H9 (cell line): Measurements from ENCODE around the gene PLCZ1. TPM values are rescaled to one million over a fixed set of nuclear protein-coding genes. Genes with fewer than 3 reads are reported as not detected.

ENCODE experiments used
- DNase-seq: peaks from one replicate; pipeline ENCODE4 v3.0.0-alpha.2; 2017
- H2AFZ ChIP-seq: one replicate; pipeline ENCODE4 v1.6.1; 2013; ENCODE audit warnings: mild to moderate bottlenecking, low read length, control low read depth, moderate library complexity
- H2AK5ac ChIP-seq: 2 replicates; pipeline ENCODE4 v1.6.1; 2013; ENCODE audit warnings: low read length, control low read depth, mixed read lengths; ENCODE audit not compliant: insufficient read length
- H2BK120ac ChIP-seq: one replicate; pipeline ENCODE4 v1.6.1; 2013; ENCODE audit warnings: low read depth, mild to moderate bottlenecking, low read length, control low read depth, inconsistent platforms; ENCODE audit not compliant: poor library complexity, severe bottlenecking
- H2BK12ac ChIP-seq: 2 replicates; pipeline ENCODE4 v1.6.1; 2013; ENCODE audit warnings: low read length, control low read depth, mixed read lengths, low read depth; ENCODE audit not compliant: insufficient read length
- H2BK15ac ChIP-seq: 2 replicates; pipeline ENCODE4 v1.6.1; 2013; ENCODE audit warnings: low read depth, low read length, control low read depth
- H2BK20ac ChIP-seq: one replicate; pipeline ENCODE4 v1.6.1; 2013; ENCODE audit warnings: low read depth, mild to moderate bottlenecking, low read length, control low read depth, inconsistent platforms; ENCODE audit not compliant: poor library complexity, severe bottlenecking
- H2BK5ac ChIP-seq: 2 replicates; pipeline ENCODE4 v1.6.1; 2013; ENCODE audit warnings: low read length, control low read depth, mixed read lengths; ENCODE audit not compliant: insufficient read length
- H3K14ac ChIP-seq: 2 replicates; pipeline ENCODE4 v1.6.1; 2013; ENCODE audit warnings: low read length, control low read depth; ENCODE audit not compliant: insufficient read depth
- H3K18ac ChIP-seq: 2 replicates; pipeline ENCODE4 v1.6.1; 2013; ENCODE audit warnings: low read depth, mild to moderate bottlenecking, mixed read lengths, low read length, control low read depth; ENCODE audit not compliant: insufficient read length
- H3K23ac ChIP-seq: 2 replicates; pipeline ENCODE4 v1.6.1; 2013; ENCODE audit warnings: low read length, control low read depth, mixed read lengths, low read depth; ENCODE audit not compliant: insufficient read length
- H3K23me2 ChIP-seq: 2 replicates; pipeline ENCODE4 v1.6.1; 2013; ENCODE audit warnings: low read depth, mild to moderate bottlenecking, mixed read lengths, low read length, control low read depth; ENCODE audit not compliant: insufficient read length, poor library complexity, severe bottlenecking
- H3K27ac ChIP-seq: 2 replicates; pipeline ENCODE4 v1.5.1; 2013; ENCODE audit warnings: low read length, control low read depth, mixed read lengths, low read depth; ENCODE audit not compliant: insufficient read length
- H3K27me3 ChIP-seq: 2 replicates; pipeline ENCODE4 v1.6.1; 2013; ENCODE audit warnings: low read length, control low read depth, inconsistent platforms; ENCODE audit not compliant: insufficient read depth
- H3K4ac ChIP-seq: 2 replicates; pipeline ENCODE4 v1.6.1; 2013; ENCODE audit warnings: low read depth, mild to moderate bottlenecking, control low read depth, inconsistent platforms, low read length, moderate library complexity
- H3K4me1 ChIP-seq: 2 replicates; pipeline ENCODE4 v1.6.1; 2013; ENCODE audit warnings: low read length, control low read depth, inconsistent platforms; ENCODE audit not compliant: insufficient read depth
- H3K4me2 ChIP-seq: 2 replicates; pipeline ENCODE4 v1.6.1; 2013; ENCODE audit warnings: low read length, control low read depth, mixed read lengths; ENCODE audit not compliant: insufficient read length, insufficient read depth
- H3K56ac ChIP-seq: 2 replicates; pipeline ENCODE4 v1.6.1; 2013; ENCODE audit warnings: low read depth, mild to moderate bottlenecking, mixed read lengths, low read length, control low read depth; ENCODE audit not compliant: insufficient read length
- H3K79me1 ChIP-seq: 2 replicates; pipeline ENCODE4 v1.6.1; 2013; ENCODE audit warnings: low read depth, mild to moderate bottlenecking, moderate library complexity, low read length, control low read depth, inconsistent platforms; ENCODE audit not compliant: insufficient read depth, poor library complexity, severe bottlenecking
- H3K79me2 ChIP-seq: 2 replicates; pipeline ENCODE4 v1.6.1; 2013; ENCODE audit warnings: low read length, control low read depth, inconsistent platforms; ENCODE audit not compliant: insufficient read depth
- H3K9ac ChIP-seq: 2 replicates; pipeline ENCODE4 v1.6.1; 2013; ENCODE audit warnings: low read length, control low read depth, mixed read lengths; ENCODE audit not compliant: insufficient read length; ENCODE audit errors: extremely low read depth
- H3K9me3 ChIP-seq: one replicate; pipeline ENCODE4 v1.6.1; 2013; ENCODE audit warnings: low read depth, low read length, inconsistent platforms; ENCODE audit not compliant: control insufficient read depth
- H3T11ph ChIP-seq: one replicate; pipeline ENCODE4 v1.6.1; 2013; ENCODE audit warnings: mild to moderate bottlenecking, low read length, control low read depth, inconsistent platforms
- H4K20me1 ChIP-seq: one replicate; pipeline ENCODE4 v1.6.1; 2013; ENCODE audit not compliant: control insufficient read depth, insufficient read length, insufficient read depth
- H4K5ac ChIP-seq: 2 replicates; pipeline ENCODE4 v1.6.1; 2013; ENCODE audit warnings: low read depth, mild to moderate bottlenecking, mixed read lengths, low read length, control low read depth; ENCODE audit not compliant: insufficient read length
- H4K8ac ChIP-seq: replicated peaks from 2 replicates; pipeline ENCODE4 v1.6.1; 2013; ENCODE audit warnings: low read length, control low read depth, mixed read lengths, low read depth; ENCODE audit not compliant: insufficient read length
- H4K91ac ChIP-seq: 2 replicates; pipeline ENCODE4 v1.6.1; 2013; ENCODE audit warnings: low read depth, mild to moderate bottlenecking, moderate library complexity, mixed read lengths, low read length, control low read depth; ENCODE audit not compliant: insufficient read length
- H3K27ac Mint-ChIP-seq, 3 experiments: 2 replicates in 2 of 3; 3 replicates in 1 of 3; pipeline ENCODE4 v1.8.0; 2020 to 2021; ENCODE audit warnings: mixed read lengths in 3 of 3, mild to moderate bottlenecking in 1 of 3, moderate library complexity in 1 of 3
- H3K27me3 Mint-ChIP-seq: 2 replicates; pipeline ENCODE4 v1.8.0; 2021; ENCODE audit warnings: low read depth, mild to moderate bottlenecking, moderate library complexity, mixed read lengths
- H3K36me3 Mint-ChIP-seq, 3 experiments: 2 replicates in 2 of 3; 3 replicates in 1 of 3; pipeline ENCODE4 v1.8.0; 2020 to 2021; ENCODE audit warnings: low read depth in 3 of 3, mixed read lengths in 3 of 3; ENCODE audit not compliant: insufficient read depth in 1 of 3
- H3K4me1 Mint-ChIP-seq, 2 experiments: 2 replicates each; pipeline ENCODE4 v1.8.0; 2020; ENCODE audit warnings: mixed read lengths in 2 of 2
- H3K4me3 Mint-ChIP-seq, 2 experiments: 2 replicates in 1 of 2; 3 replicates in 1 of 2; pipeline ENCODE4 v1.8.0; 2020 to 2021; ENCODE audit warnings: mild to moderate bottlenecking in 2 of 2, mixed read lengths in 2 of 2, moderate library complexity in 1 of 2
- H3K9me3 Mint-ChIP-seq, 2 experiments: 2 replicates in 1 of 2; 3 replicates in 1 of 2; pipeline ENCODE4 v1.8.0; 2020; ENCODE audit warnings: mild to moderate bottlenecking in 2 of 2, mixed read lengths in 2 of 2, moderate library complexity in 1 of 2
- CTCF ChIP-seq: fragments of 200-600 bp; sonication (generic); conservative IDR thresholded peaks from 3 replicates; pipeline ENCODE4 v1.8.0; 2021; ENCODE audit warnings: antibody characterized with exemption, mild to moderate bottlenecking
- WGBS: extraction: QIAGEN DNeasy Blood & Tissue Kit; methylation state at CpG from one replicate; pipeline ENCODE4 v1.1.7; 2013; ENCODE audit warnings: missing lambda C conversion rate, low lambda C conversion rate, mixed read lengths; ENCODE audit not compliant: insufficient read length; ENCODE audit errors: extremely low coverage; 5-methylcytosine and 5-hydroxymethylcytosine counted together
- total RNA-seq: library from RNA; stranded (reverse); gene quantifications from 2 replicates; pipeline ENCODE4 v1.2.1, GENCODE V29; 2021

Gene PLCZ1
- total RNA-seq, 1 experiment from 2014 or later = not detected

DNA sequence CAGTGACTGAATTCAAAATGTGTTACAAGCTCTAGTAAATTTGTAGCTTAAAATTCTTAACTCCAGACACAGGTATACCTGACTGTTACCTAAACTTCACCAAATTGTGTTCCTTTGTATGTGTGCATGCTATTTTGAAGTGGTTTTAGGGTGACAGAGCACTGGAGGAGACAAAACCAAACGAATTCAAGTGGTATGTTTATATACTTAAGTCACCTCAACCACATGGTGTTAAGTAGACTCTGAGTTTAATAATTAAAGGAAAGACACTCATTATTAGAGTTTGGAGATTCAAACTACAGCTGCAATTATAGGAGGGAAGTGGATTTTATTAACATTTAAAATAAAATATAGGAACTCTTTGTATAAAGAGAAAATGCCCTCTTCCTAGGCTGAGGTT, 84.3 kb downstream of the PLCZ1 start:
- Histone ChIP-seq H2AFZ (no peak overlapping the region), H4K20me1 (no peaks in the 10 kb centered on the region), H2BK20ac (no peak overlapping the region), H3T11ph (no peak overlapping the region), H3K9me3 (no peaks in the 10 kb centered on the region), H3K27ac (no peak overlapping the region), H3K23ac (no peak overlapping the region), H3K4me1 (no peaks in the 10 kb centered on the region), H3K56ac (no peak overlapping the region), H3K23me2 (no peaks in the 10 kb centered on the region), H2BK120ac (no peak overlapping the region), H3K4me2 (no peak overlapping the region), H4K91ac (no peak overlapping the region), H3K14ac (no peak overlapping the region), H4K8ac (no peak overlapping the region), H3K27me3 (no peaks in the 10 kb centered on the region), H2AK5ac (no peak overlapping the region), H2BK15ac (no peak overlapping the region), H4K5ac (no peak overlapping the region), H3K9ac (no peak overlapping the region), H3K18ac (no peak overlapping the region), H3K4ac (no peak overlapping the region), H3K79me1 (no peaks in the 10 kb centered on the region), H2BK5ac (no peak overlapping the region), H2BK12ac (no peak overlapping the region), H3K79me2 (no peaks in the 10 kb centered on the region)
- DNase-seq = no peak
- TF ChIP-seq CTCF = no peak
- Mint-ChIP-seq H3K4me3 (no peak overlapping the region), H3K9me3 (no peaks in the 10 kb centered on the region; a peak in 1 of 5 replicates), H3K36me3 (no peaks in the 10 kb centered on the region; a peak in 1 of 7 replicates), H3K27ac (no peak overlapping the region), H3K27me3 (no peaks in the 10 kb centered on the region), H3K4me1 (peaks cover 0 to 5% of the 10 kb centered on the region in 2 experiments; a peak in 2 of 4 replicates)
- WGBS = no CpG with 5 or more reads among the region's 1 CpG
